Ovary (tissue), 3 donors: ENCODE measurements around the gene MOB3C.

Experiments used
- EP300 ChIP-seq: sonication (generic); formaldehyde crosslinking; IDR thresholded peaks from one replicate; pipeline ENCODE4 v1.6.1; 2017; ENCODE audit warnings: antibody characterized with exemption
- POLR2A ChIP-seq: fragments of 450-650 bp; IDR thresholded peaks from one replicate; pipeline ENCODE4 v1.6.1; 2017; ENCODE audit warnings: antibody characterized with exemption, mild to moderate bottlenecking, moderate library complexity
- TF ChIP-seq, protein P1 (sequence below), 3 donors: fragments of 450-650 bp in 2 of 3; fragments of 200-600 bp in 1 of 3; IDR thresholded peaks; one replicate each; pipeline versions ENCODE4 v1.5.1 to v1.8.0; 2016 to 2022; ENCODE audit warnings: antibody characterized with exemption in 3 of 3, mild to moderate bottlenecking in 1 of 3
- donor health status: DM: no; HTN: no; CAD: no.

DNA sequence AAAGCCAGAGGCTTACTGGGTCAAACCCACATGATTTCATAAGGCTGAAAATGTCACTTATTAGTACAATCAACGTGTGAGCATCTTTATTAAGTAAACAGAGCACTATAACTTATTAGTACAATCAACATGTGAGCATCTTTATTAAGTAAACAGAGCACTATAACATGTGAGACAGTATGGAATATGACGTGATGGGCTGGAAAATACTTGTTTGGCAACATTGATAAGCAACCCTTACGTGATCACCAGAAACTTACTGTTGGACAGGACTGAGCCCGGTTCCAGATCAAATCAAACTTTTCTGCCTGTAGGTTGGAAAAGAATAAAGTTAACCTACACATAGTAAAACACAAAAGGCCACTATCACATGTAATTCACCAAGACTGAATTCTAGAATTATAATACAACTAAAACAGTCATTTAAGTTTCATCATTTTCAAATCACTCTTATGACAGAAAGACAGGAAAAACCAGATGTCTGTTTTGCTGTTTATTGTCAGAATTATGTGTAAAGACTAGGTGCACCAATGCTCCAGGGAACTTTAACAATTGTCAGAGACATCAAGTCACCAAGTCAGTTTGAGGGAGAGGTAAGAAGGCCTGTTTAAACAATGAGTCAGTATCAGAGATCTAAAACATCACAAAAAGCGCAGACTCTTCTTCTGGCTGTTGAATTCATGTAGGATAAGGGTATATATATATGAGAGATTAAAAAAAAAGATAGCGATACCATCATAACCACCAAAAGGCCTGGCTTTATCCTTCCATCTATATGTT, 35.9 kb upstream of the MOB3C start:
- TF ChIP-seq, protein P1, sequence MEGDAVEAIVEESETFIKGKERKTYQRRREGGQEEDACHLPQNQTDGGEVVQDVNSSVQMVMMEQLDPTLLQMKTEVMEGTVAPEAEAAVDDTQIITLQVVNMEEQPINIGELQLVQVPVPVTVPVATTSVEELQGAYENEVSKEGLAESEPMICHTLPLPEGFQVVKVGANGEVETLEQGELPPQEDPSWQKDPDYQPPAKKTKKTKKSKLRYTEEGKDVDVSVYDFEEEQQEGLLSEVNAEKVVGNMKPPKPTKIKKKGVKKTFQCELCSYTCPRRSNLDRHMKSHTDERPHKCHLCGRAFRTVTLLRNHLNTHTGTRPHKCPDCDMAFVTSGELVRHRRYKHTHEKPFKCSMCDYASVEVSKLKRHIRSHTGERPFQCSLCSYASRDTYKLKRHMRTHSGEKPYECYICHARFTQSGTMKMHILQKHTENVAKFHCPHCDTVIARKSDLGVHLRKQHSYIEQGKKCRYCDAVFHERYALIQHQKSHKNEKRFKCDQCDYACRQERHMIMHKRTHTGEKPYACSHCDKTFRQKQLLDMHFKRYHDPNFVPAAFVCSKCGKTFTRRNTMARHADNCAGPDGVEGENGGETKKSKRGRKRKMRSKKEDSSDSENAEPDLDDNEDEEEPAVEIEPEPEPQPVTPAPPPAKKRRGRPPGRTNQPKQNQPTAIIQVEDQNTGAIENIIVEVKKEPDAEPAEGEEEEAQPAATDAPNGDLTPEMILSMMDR (IDR thresholded peaks at IDR 0.05): no peak
- no peak for TF ChIP-seq POLR2A
- TF ChIP-seq EP300: no peak
